Measurements from ENCODE around the gene TMEM184A.

TMEM184A gene

DNA sequence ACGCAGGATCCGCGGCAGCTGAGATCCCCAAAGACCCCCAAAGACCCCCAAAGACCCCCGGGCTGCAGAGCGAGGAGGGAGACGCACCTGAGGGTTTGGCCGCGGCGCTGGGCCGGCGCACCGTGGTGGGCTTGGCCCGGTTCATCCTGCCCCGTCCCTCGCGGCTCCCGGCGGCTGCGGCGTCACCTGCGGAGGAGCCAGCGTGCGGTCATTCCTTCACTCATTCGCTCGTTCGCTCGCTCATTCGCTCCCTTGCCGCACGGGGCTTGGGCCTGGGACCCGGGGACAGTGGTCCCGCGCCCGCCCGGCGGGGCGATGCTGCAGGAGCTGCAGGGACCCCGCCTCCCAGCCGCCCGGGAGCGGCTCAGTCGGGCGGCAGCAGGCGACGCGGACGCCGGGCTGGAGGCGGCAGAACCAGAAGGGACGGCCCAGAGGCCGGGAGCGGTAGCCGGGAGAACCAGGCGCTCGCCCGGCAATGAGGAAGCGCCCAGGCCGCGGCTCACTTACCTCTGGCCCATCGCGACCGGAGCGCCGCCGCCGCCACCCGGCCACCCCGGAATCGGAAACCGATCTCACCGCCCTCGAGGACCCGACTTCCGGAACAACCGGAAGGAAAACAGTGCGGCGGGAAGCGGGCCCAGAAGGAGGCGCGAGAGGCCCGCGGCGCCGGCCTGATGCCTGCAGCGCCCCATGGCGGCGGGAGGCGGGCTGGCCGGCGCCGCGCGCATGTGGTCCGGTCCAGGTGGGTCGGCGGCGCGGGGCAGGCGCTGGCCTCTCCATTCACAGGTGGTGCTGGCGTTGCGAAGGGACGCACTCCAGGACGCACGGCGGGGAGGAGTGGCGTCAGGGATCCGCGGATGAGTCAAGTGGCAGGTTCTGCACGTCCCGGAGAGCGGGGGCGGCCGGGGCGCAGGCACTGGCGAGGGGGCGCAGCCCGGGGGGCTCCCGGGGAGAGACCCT, 51.9 kb downstream of the TMEM184A start, which contains the start of gene INTS1:
INTS1 (minus strand) TSS at position 574 of the 960 bp plus-strand sequence; CDS start at position 145, 429 bp downstream.
- peaks cover 5 to 40% (median 28%) of the 10 kb centered on the region in 4 experiments for H3K36me3 ChIP-seq (ENCODE audit: control insufficient read depth in 4 of 4, insufficient read depth in 4 of 4, low read length in 3 of 4)
- peak within 1 kb of the TSS; percentile 63 to 97 (median 76) for H3K4me3 ChIP-seq (ENCODE audit: control insufficient read depth in 1 of 7, extremely low read depth in 1 of 7, insufficient read depth in 4 of 7, low read depth in 2 of 7, low read length in 6 of 7)
- H3K9me3 ChIP-seq (ENCODE audit: control extremely low read depth in 1 of 5, control insufficient read depth in 4 of 5, insufficient read depth in 2 of 5, low read depth in 1 of 5, low read length in 4 of 5), result no peaks in the 10 kb centered on the region
- CTCF ChIA-PET, result interaction anchor here (0.9 to 15.3 kb wide), 8 partner anchors 10 to 51 kb away, joined by 3 to 150 read pairs (median 6); partner anchors contain the start of gene TMEM184A
- H3K27me3 ChIP-seq (replicated peaks in 2 of 5; ENCODE audit: control insufficient read depth in 4 of 5, insufficient read depth in 5 of 5, low read length in 4 of 5), result no peaks in the 10 kb centered on the region
- peak; percentile 85 to 90 (median 88) for DNase-seq
- POLR2A ChIA-PET, result interaction anchor here (0.9 to 2.1 kb wide), 2 partner anchors 9 to 29 kb away, joined by 4 to 9 read pairs; no protein-coding TSS in a partner anchor
- H3K27ac ChIP-seq (ENCODE audit: insufficient read depth in 1 of 2, low read depth in 1 of 2, low read length in 2 of 2, poor library complexity in 1 of 2, severe bottlenecking in 2 of 2), result peak within 1 kb of the TSS in 1 of 2 experiments; percentile 64
- under 1% methylated on average over 110 of the region's 118 CpGs for WGBS (ENCODE audit: insufficient coverage)
- peaks cover 0 to 50% (median 46%) of the 10 kb centered on the region in 4 experiments for H3K4me1 ChIP-seq (ENCODE audit: control extremely low read depth in 1 of 4, control insufficient read depth in 4 of 4, insufficient read depth in 4 of 4, low read length in 3 of 4)

DNA sequence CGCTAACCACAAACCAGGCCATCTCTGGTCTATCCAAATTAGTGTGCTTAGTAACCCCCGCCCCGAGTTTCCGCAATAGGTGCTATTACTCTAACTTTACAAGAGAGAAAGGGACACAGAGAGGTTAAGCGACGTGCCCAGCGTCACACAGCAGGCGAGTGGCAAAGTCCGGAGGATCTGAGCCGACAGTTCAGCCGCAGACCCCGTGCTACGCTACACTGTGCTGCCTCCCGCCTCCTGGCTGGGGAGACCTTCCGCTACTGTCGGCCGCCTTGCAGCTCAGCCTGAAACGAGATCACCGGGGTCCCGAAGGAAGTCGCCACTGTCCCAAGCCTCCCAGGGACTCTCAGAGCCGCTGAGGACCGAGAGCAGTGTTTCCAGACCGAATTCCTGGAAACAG, 52.6 kb downstream of the TMEM184A start:
- DNase-seq, result peak in 2 of 3 donors; percentile 28 to 47
- Histone ChIP-seq H3K27ac (ENCODE audit: insufficient read depth in 1 of 2, low read depth in 1 of 2, low read length in 2 of 2, poor library complexity in 1 of 2, severe bottlenecking in 2 of 2) (peak overlapping the region in 1 of 2 experiments; percentile 64), H3K36me3 (ENCODE audit: control insufficient read depth in 4 of 4, insufficient read depth in 4 of 4, low read length in 3 of 4) (peaks cover 5 to 46% (median 30%) of the 10 kb centered on the region in 4 experiments), H3K4me1 (ENCODE audit: control extremely low read depth in 1 of 4, control insufficient read depth in 4 of 4, insufficient read depth in 4 of 4, low read length in 3 of 4) (peaks cover 0 to 45% (median 41%) of the 10 kb centered on the region in 4 experiments), H3K4me3 (ENCODE audit: control insufficient read depth in 1 of 7, extremely low read depth in 1 of 7, insufficient read depth in 4 of 7, low read depth in 2 of 7, low read length in 6 of 7) (peak overlapping the region; percentile 63 to 97 (median 76)), H3K27me3 (replicated peaks in 2 of 5; ENCODE audit: control insufficient read depth in 4 of 5, insufficient read depth in 5 of 5, low read length in 4 of 5) (no peaks in the 10 kb centered on the region), H3K9me3 (ENCODE audit: control extremely low read depth in 1 of 5, control insufficient read depth in 4 of 5, insufficient read depth in 2 of 5, low read depth in 1 of 5, low read length in 4 of 5) (no peaks in the 10 kb centered on the region)
- ChIA-PET CTCF (interaction anchor here (0.9 to 15.3 kb wide), 6 partner anchors 10 to 44 kb away, joined by 3 to 150 read pairs (median 5); no protein-coding TSS in a partner anchor), POLR2A (no interaction called here)
- 29% methylated on average over 24 of the region's 24 CpGs for WGBS (ENCODE audit: insufficient coverage)

DNA sequence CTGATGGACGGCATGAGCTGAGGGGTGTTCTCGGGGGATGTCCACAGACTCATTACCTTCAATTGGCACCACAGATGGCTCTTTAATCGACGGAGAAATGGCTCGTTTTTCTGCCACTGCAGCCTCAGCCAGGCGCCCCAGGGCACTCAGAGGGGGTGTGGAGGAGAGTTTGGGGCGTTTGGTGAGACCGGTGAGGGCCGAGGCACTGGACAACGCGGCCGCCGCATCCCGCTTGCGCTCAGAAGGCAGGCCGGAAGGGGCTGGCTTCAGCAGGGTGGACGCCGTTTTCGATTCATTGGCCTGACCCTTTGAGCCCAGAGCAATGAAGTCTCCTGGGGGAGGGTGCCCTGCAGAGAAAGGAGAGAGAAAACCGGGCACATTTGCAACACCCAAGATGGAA, 53.2 kb downstream of the TMEM184A start:
- Histone ChIP-seq H3K4me3 (ENCODE audit: control insufficient read depth in 1 of 7, extremely low read depth in 1 of 7, insufficient read depth in 4 of 7, low read depth in 2 of 7, low read length in 6 of 7) (peak overlapping the region in 5 of 7 experiments; percentile 73 to 97 (median 85)), H3K27me3 (replicated peaks in 2 of 5; ENCODE audit: control insufficient read depth in 4 of 5, insufficient read depth in 5 of 5, low read length in 4 of 5) (no peaks in the 10 kb centered on the region), H3K36me3 (ENCODE audit: control insufficient read depth in 4 of 4, insufficient read depth in 4 of 4, low read length in 3 of 4) (peaks cover 5 to 52% (median 33%) of the 10 kb centered on the region in 4 experiments), H3K9me3 (ENCODE audit: control extremely low read depth in 1 of 5, control insufficient read depth in 4 of 5, insufficient read depth in 2 of 5, low read depth in 1 of 5, low read length in 4 of 5) (no peaks in the 10 kb centered on the region), H3K27ac (ENCODE audit: insufficient read depth in 1 of 2, low read depth in 1 of 2, low read length in 2 of 2, poor library complexity in 1 of 2, severe bottlenecking in 2 of 2) (peak overlapping the region in 1 of 2 experiments; percentile 64), H3K4me1 (ENCODE audit: control extremely low read depth in 1 of 4, control insufficient read depth in 4 of 4, insufficient read depth in 4 of 4, low read length in 3 of 4) (peaks cover 0 to 40% (median 35%) of the 10 kb centered on the region in 4 experiments)
- ChIA-PET CTCF (interaction anchor here (1.1 to 15.3 kb wide), 3 partner anchors 9 to 34 kb away, joined by 4 to 150 read pairs (median 6); no protein-coding TSS in a partner anchor), POLR2A (no interaction called here)
- DNase-seq, result no peak
- WGBS (ENCODE audit: insufficient coverage), result 96% methylated on average over 18 of the region's 20 CpGs

- H3K4me1 ChIP-seq (ENCODE audit: control extremely low read depth in 1 of 4, control insufficient read depth in 4 of 4, insufficient read depth in 4 of 4, low read length in 3 of 4), result peaks cover 0 to 28% (median 25%) of the 10 kb centered on the region in 4 experiments
- WGBS (ENCODE audit: insufficient coverage), result 96% methylated on average over 19 of the region's 21 CpGs
- POLR2A ChIA-PET, result no interaction called here
- CTCF ChIA-PET, result interaction anchor here (1.1 to 15.3 kb wide), 2 partner anchors 35 to 58 kb away, joined by 4 to 150 read pairs; no protein-coding TSS in a partner anchor
- H3K9me3 ChIP-seq (ENCODE audit: control extremely low read depth in 1 of 5, control insufficient read depth in 4 of 5, insufficient read depth in 2 of 5, low read depth in 1 of 5, low read length in 4 of 5), result no peaks in the 10 kb centered on the region
- H3K27me3 ChIP-seq (replicated peaks in 2 of 5; ENCODE audit: control insufficient read depth in 4 of 5, insufficient read depth in 5 of 5, low read length in 4 of 5), result no peaks in the 10 kb centered on the region
- DNase-seq, result no peak
- no peak overlapping the region for H3K4me3 ChIP-seq (ENCODE audit: control insufficient read depth in 1 of 7, extremely low read depth in 1 of 7, insufficient read depth in 4 of 7, low read depth in 2 of 7, low read length in 6 of 7)
- H3K27ac ChIP-seq (ENCODE audit: insufficient read depth in 1 of 2, low read depth in 1 of 2, low read length in 2 of 2, poor library complexity in 1 of 2, severe bottlenecking in 2 of 2), result no peak overlapping the region
- H3K36me3 ChIP-seq (ENCODE audit: control insufficient read depth in 4 of 4, insufficient read depth in 4 of 4, low read length in 3 of 4), result peaks cover 5 to 64% (median 42%) of the 10 kb centered on the region in 4 experiments
These were observed 54.3 kb downstream of the TMEM184A start for GRCh38 chr7:1501487-1502270.

- no peak for DNase-seq
- CTCF ChIA-PET, result interaction anchor here (1.1 kb wide), 1 partner anchor 68 kb away, joined by 3 read pairs; no protein-coding TSS in a partner anchor
- POLR2A ChIA-PET, result no interaction called here
- no peaks in the 10 kb centered on the region for H3K27me3 ChIP-seq (replicated peaks in 2 of 5; ENCODE audit: control insufficient read depth in 4 of 5, insufficient read depth in 5 of 5, low read length in 4 of 5)
- WGBS (ENCODE audit: insufficient coverage), result 97% methylated on average over 32 of the region's 34 CpGs
- H3K36me3 ChIP-seq (ENCODE audit: control insufficient read depth in 4 of 4, insufficient read depth in 4 of 4, low read length in 3 of 4), result peaks cover 5 to 77% (median 51%) of the 10 kb centered on the region in 4 experiments
- H3K4me1 ChIP-seq (ENCODE audit: control extremely low read depth in 1 of 4, control insufficient read depth in 4 of 4, insufficient read depth in 4 of 4, low read length in 3 of 4), result peaks cover 0 to 16% (median 13%) of the 10 kb centered on the region in 4 experiments
- no peak overlapping the region for H3K27ac ChIP-seq (ENCODE audit: insufficient read depth in 1 of 2, low read depth in 1 of 2, low read length in 2 of 2, poor library complexity in 1 of 2, severe bottlenecking in 2 of 2)
- H3K4me3 ChIP-seq (ENCODE audit: control insufficient read depth in 1 of 7, extremely low read depth in 1 of 7, insufficient read depth in 4 of 7, low read depth in 2 of 7, low read length in 6 of 7), result no peak overlapping the region
- no peaks in the 10 kb centered on the region for H3K9me3 ChIP-seq (ENCODE audit: control extremely low read depth in 1 of 5, control insufficient read depth in 4 of 5, insufficient read depth in 2 of 5, low read depth in 1 of 5, low read length in 4 of 5)
These were observed 55.8 kb downstream of the TMEM184A start for GRCh38 chr7:1500064-1500807.

- Histone ChIP-seq H3K27me3 (replicated peaks in 2 of 5; ENCODE audit: control insufficient read depth in 4 of 5, insufficient read depth in 5 of 5, low read length in 4 of 5) (no peaks in the 10 kb centered on the region), H3K4me3 (ENCODE audit: control insufficient read depth in 1 of 7, extremely low read depth in 1 of 7, insufficient read depth in 4 of 7, low read depth in 2 of 7, low read length in 6 of 7) (no peak overlapping the region), H3K27ac (ENCODE audit: insufficient read depth in 1 of 2, low read depth in 1 of 2, low read length in 2 of 2, poor library complexity in 1 of 2, severe bottlenecking in 2 of 2) (no peak overlapping the region), H3K9me3 (ENCODE audit: control extremely low read depth in 1 of 5, control insufficient read depth in 4 of 5, insufficient read depth in 2 of 5, low read depth in 1 of 5, low read length in 4 of 5) (no peaks in the 10 kb centered on the region), H3K4me1 (ENCODE audit: control extremely low read depth in 1 of 4, control insufficient read depth in 4 of 4, insufficient read depth in 4 of 4, low read length in 3 of 4) (peaks cover 0 to 15% (median 12%) of the 10 kb centered on the region in 4 experiments), H3K36me3 (ENCODE audit: control insufficient read depth in 4 of 4, insufficient read depth in 4 of 4, low read length in 3 of 4) (peaks cover 5 to 83% (median 54%) of the 10 kb centered on the region in 4 experiments)
- 95% methylated on average over 27 of the region's 33 CpGs for WGBS (ENCODE audit: insufficient coverage)
- ChIA-PET POLR2A (no interaction called here), CTCF (no interaction called here)
- DNase-seq, result no peak
These were observed 56.5 kb downstream of the TMEM184A start for GRCh38 chr7:1499367-1500029.
